ENCODE measurements around the gene SWT1.
"Not testable (repeated sequence)": the region's sequence is repeated elsewhere in the genome, so short reads cannot be mapped to it uniquely, and the experiment has no call there.

SWT1 gene

DNA sequence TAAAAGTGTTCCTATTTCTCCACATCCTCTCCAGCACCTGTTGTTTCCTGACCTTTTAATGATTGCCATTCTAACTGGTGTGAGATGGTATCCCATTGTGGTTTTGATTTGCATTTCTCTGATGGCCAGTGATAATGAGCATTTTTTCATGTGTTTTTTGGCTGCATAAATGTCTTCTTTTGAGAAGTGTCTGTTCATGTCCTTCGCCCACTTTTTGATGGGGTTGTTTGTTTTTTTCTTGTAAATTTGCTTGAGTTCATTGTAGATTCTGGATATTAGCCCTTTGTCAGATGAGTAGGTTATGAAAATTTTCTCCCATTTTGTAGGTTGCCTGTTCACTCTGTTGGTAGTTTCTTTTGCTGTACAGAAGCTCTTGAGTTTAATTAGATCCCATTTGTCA, 95.4 kb downstream of the SWT1 start:
- not testable (repeated sequence) for DNase-seq

DNA sequence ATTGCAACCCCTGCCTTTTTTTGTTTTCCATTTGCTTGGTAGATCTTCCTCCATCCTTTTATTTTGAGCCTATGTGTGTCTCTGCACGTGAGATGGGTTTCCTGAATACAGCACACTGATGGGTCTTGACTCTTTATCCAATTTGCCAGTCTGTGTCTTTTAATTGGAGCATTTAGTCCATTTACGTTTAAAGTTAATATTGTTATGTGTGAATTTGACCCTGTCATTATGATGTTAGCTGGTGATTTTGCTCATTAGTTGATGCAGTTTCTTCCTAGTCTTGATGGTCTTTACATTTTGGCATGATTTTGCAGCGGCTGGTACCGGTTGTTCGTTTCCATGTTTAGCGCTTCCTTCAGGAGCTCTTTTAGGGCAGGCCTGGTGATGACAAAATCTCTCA, 98.6 kb downstream of the SWT1 start:
- not testable (repeated sequence) for DNase-seq

DNA sequence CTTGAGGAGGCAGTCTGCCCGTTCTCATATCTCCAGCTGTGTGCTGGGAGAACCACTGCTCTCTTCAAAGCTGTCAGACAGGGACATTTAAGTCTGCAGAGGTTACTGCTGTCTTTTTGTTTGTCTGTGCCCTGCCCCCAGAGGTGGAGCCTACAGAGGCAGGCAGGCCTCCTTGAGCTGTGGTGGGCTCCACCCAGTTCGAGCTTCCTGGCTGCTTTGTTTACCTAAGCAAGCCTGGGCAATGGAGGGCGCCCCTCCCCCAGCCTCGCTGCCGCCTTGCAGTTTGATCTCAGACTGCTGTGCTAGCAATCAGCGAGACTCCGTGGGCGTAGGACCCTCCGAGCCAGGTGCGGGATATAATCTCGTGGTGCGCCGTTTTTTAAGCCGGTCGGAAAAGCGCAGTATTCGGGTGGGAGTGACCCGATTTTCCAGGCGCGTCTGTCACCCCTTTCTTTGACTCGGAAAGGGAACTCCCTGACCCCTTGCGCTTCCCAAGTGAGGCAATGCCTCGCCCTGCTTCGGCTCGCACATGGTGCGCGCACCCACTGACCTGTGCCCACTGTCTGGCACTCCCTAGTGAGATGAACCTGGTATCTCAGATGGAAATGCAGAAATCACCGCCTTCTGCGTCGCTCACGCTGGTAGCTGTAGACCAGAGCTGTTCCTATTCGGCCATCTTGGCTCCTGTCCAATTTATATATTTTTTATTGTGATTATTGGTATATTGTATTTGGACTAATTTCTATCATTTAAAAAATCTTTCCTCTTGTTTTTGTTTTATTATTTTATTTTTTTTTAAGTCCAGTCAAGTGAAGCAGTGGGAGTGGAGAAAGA, 100.4 kb downstream of the SWT1 start:
- not testable (repeated sequence) for DNase-seq

DNA sequence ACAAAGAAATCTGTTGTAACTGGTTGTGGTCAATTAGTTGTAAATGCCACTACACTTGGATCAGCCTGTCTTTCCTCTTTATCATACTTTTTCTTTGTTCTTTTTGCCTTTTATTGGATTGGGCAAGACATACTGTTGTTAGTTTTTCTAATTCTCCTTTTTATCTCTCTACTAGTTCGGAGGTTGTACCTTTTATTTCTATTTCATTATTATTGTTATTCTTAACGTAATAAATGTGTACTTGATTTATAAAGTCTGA, 100.9 kb downstream of the SWT1 start:
- no peak for DNase-seq

DNA sequence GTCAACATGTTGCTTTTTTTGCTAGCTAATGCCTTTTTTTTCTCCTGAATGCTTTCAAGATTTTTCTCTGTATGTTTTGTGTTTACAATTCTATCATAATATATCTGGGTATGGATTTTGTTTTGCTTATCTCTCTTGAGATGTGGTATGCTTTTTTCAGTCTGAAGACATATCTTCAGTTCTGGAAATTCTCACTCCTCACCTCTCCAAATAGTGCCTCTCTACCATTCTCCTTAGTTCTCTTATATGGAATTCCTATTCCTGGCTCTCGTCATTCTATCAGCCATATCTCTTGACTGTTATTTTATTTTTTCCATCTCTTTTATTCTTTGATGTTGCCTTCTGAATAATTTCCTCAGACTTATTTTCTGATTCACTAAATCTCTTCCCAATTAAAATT, 101.7 kb downstream of the SWT1 start:
- no peak for DNase-seq

DNA sequence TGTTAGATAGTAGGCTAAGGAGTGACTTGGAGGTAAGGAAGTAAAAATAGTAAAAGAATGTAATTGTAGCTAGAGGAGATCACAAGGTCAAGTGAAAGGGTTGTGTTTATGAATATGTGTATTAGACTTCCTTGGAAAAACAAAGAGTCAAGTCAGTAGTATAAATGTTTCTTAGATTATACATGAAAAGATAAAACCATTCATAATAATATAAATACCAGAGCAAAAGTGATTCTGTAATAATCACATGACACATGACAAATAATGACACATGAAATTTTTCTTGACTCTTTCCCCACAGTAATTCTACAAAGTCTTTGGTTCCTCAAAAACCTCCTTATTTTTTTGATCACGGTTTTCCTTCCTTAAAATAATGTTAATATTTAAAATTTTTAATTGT, 103.6 kb downstream of the SWT1 start:
- DNase-seq: no peak

DNA sequence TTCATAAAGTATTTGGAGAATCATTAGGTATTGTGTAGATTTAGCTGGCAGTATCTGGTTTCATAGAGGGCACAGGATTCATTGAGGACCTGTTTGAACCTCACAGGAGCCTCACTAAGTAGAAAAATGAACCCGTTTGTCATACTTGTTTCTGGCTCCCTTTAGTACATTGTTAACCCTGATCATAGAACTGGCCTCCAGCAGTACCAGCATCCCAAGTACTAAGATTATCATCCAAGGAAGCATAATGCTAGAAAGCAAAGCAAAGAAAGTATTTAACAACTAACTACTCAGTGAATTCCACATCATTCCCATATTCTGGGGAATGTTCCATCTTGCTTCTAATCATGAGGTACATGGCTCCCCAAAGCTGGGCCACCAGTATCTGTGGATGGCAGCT, 105.2 kb downstream of the SWT1 start:
- DNase-seq: no peak

DNA sequence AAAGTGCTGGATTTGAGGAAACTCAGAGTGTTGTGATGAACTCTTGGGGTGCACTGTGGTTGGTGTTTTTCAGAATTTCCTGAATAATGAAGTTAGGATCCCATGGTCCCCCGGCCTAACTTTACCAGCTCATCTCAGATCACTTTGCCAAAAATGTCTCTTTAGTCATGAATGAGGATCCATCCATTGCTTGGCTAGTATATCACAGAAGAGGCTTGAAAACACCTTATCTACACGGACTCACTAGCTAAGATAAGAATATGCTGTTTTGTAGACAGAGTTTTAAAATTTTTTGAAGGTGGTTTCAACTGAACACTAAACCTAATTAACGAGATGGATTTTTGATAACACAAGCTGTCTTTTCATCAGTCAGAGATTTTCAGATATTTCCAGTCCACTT, 106.3 kb downstream of the SWT1 start:
- no peak for DNase-seq

DNA sequence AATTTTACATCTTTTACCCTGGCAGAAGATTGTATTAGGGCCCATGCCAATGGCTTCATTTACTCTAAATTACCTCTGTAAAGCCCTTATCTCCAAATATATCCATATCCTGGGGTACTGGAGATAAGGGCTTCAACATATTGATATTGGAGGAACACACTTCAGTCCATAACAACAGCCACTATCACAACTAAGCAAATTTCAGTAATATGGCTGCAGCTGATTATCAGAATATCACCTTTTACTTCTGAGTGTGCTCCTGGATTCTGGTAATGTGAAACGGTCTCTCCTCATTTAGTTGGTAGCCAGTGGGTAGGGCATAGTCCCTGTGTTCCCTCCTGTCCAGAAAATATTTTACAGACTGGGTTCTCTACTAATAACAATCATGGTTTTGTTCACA, 106.8 kb downstream of the SWT1 start:
- no peak for DNase-seq

DNA sequence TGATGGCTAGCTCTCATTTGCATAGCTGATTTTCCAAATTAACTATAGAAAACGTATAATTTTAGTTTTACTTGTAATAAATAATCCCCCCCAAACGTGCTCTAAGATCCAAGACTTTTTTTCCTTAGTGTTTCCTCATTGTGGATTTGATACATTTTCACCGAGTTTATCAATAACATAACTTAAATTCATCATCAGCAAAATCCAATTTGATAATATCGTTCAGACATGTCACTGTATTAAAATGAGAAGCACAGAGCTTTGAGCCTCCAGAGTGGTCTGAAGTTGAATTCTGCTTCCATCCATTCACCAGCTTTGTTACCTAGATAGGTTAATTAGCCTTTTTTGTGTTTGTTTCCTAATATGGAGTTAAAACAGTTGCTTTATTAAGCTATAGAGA, 108.3 kb downstream of the SWT1 start:
- DNase-seq: no peak

DNA sequence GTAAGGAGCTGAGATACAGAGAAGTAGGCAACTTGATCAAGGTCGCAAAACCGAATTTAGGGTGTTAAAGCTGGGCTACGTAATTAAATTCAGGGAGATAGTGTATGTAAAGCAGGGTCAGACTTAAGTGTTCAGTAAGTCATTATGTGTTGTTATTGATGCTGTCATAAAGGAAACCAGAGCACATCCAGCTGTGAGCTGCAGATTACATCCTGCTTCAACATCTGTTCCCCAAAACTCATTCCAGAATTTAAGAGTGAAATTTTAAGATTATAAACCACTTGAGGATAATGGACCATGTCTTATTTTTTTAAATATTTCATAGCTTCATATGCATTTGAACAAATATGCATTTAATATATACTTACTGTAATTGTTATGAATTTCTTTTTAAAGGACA, 110.3 kb downstream of the SWT1 start:
- DNase-seq: no peak

DNA sequence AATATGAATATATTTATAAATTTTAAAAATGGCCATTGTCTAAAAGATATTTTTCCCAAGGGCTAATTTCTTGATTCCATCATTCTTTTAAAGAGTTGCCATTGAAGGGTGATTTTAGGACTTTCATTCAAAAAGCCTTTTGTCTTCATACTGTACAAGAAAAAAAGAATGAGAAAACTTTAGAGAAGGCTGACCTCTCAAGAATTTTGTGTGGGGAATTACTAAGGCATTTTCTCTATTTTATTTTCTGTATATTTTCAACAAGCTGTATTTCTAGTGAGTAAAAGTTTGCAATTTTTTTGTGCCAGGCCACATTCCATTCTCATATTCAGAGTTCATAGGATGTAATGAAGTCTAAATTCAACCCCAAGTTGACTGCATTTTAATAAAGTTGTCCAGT, 110.7 kb downstream of the SWT1 start:
- no peak for DNase-seq

DNA sequence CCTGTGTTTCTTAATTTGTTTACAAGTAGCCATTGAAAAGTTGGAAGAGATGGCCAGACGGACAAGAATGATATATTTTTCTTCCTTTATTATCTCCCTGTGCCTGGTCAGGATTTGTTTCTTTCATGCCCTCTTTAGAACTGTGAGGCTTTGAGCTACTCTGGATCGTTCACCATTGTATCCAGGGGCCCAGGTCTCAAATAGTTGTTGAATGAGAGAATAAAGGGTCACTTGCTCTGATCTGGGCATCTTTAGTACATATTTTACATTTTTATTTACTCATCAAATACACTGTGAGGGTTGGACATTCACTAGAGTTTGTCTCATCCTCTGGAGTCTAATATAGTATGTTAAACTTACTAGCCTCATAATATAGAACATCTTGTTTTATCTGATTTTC, 111.4 kb downstream of the SWT1 start:
- no peak for DNase-seq

DNA sequence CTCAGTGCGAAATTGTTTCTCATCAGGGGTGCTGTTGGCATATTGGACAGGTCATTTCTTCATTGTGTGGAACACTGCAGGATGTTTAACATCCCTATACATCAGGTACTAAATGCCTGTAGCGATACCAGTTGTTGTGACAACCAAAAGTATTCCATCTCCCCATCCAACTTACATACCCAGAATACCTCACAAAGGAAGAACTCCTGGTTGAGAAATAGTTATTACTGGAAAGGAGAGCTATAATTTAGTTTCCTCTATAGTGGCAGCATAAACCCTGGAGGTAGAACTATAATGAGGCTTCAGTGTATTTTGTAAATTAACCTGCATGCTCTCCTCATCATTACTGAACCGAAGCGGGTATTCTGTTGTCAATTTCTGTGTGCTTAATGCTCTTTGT, 115.0 kb downstream of the SWT1 start:
- no peak for DNase-seq

DNA sequence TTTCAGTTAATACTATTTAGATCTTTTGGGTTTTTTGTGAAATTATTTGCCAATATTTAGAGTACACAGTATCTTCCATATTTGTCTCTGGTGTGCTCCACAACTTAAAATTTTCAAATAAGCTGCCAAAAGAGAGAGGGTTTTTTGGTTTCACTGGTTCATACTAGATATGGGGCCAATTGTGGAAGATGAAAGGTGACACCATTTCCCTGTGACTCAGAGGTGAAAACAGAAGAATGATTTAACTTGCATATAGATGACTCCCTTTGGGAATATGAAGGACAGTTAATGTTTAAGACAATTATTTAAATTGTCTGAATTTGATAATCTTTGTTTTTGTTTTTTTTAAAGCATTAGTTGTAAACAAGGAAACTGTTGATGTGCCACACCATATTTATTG, 122.6 kb downstream of the SWT1 start:
- no peak for DNase-seq

DNA sequence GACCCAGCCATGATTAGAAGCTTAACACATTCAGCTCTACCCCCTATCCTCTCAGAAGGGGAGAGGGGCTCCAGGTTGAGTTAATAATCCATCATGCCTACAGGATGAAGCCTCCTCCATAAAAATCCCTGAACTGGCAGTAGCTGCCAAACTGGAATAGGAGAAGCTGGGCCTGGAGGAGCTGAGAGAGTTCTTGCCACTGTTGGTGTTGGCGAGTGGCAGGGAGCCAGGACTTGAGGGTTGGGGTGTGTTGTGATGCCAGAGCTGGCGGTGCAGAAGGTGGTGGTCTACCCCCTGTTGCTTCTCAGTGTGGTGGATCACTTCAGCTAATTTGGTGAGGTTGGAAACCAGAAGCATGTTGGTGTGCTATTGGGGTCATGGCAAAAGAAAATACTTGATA, 123.6 kb downstream of the SWT1 start:
- no peak for DNase-seq

DNA sequence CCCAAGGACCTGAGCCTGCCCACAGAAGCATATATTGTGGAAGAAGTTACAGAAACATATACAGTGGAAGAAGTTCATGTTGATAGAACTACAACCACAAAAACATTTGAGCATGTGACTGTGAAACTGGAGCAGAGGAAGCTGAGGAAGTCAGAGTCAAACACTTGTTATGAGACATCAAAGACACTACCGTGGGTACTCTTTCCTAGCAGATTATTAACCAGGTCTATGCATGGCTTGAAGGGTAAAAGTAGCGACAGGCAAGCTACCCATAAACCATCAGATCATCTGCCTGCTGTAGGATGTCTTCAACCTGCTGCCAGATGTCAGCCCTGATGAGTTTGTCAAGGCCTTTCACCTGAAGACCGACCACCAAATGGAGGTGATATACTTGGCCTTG, 124.3 kb downstream of the SWT1 start:
- peak; percentile 10 to 14 for DNase-seq

DNA sequence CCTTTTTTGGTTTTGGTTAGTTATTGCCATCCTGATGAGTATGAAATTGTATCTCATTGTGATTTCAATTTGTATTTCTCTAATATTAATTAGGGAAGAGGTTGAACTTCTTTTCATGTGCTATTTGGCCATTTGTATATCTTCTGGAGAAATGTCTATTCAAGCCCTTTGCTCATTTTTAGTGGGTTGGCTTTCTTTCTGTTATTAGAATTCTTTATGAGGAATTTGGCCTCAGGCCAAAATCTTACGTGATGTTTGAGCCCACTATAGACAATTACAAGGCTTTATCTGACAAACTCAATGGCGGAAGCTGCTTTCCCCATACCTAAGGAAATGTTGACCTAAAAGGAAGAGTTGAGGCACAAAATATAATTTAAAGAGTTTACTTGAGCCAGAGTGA, 127.1 kb downstream of the SWT1 start:
- no peak for DNase-seq

DNA sequence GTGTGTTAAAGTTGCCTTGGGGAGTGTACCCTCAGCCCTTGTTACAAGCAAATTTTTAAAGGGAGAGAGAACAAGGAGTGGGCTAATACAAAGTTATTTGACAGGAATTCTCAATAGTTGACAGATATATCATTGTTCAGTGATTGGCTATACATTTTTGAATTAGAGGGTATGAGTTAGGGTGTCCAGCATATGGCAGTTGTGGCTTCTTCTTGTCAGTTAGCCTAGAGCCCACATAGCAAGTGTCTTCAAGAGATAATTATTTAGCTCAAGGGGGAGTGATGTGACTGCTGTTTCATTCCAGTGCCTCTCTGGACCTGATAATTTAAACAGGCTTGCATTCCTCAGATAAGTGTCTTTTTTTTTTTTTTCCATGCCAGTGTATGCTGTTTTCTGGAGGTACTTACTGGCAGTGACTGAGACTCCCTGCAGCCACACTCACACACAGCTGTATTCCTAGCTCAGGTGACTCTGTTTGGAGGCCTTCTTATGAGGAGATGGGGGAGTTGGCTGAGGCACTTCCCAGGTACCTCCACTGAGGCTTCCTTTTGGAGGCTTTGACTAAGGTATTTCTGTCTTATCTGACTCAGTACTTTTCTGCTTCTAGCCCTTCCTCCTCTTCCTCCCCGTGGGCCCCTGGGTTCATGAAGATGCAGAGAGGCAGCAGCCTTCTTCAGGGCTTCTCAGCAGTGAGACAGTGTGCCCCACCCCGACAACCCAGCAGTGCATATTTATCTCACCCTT, 127.7 kb downstream of the SWT1 start:
- no peak for DNase-seq

DNA sequence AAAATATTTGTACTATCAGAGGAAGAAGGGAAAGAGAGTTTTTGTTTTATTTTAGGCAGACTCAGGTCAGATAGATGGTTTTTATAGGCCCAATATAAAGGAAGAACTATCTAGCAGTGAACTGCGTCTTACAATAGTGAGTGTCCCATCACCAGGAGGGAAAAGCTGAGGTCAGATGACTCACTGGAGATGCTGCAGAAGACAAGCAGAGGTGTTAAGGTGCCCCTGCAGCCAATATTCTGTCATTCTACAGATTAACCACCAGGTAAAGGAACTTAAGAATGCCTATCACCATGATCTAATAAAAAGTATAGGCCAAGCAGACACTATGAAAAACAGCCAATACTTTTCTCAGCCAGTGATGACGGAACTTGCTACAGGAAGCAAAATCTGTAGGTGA, 130.5 kb downstream of the SWT1 start:
- DNase-seq: no peak

DNA sequence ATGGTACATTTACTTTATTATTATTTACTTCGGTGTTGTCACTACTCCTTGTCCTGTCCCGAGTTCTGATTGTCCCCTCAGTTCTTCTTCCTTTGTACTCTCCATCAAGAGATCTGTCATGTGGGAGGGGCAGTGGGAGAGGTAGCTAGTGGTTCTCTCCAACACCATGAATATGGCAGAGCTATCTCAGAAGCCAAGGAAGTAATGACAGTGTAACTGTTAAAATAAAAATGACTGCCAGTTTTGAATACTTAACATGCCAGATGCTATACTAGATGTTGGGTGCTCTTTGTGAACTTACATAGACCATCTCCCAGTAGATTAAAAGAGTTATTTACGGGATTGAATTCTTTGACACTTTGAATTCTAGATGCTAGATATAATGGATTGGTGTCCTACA, 131.5 kb downstream of the SWT1 start:
- DNase-seq: no peak

DNA sequence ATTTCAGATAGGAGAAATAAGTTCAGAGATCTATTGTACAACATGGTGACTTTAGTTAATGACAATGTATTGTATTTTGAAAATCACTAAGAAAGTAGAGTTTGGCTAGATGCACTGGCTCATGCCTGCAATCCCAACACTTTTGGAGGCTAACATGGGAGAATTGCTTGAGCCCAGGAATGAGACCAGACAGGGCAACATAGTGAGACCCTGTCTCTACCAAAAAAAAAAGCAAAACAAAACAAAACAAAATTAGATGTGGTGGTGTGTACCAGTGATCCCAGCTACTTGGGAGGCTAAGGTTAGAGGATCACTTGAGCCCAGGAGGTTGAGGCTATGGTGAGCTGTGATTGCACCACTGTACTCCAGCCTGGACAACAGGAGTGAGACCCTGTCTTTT, 132.9 kb downstream of the SWT1 start:
- DNase-seq: no peak

DNA sequence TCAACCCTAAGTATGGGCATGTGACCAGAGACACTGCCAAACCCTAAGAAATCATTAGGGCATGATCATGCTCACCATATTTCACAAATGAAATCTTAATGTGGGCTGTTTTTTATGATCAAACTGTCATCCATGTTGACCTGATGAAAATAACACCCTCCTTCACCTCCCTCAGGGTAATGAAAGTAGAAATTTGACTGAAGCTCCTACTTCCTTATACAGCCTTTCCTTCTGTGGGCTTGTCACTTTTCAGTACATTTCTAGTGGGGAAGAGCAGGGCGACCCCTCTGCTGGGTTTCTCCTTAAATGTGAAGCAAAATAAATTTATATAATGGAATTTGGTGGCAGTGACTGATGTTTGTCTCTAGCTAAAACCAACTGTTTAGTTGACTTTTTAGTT, 134.2 kb downstream of the SWT1 start:
- DNase-seq: no peak

DNA sequence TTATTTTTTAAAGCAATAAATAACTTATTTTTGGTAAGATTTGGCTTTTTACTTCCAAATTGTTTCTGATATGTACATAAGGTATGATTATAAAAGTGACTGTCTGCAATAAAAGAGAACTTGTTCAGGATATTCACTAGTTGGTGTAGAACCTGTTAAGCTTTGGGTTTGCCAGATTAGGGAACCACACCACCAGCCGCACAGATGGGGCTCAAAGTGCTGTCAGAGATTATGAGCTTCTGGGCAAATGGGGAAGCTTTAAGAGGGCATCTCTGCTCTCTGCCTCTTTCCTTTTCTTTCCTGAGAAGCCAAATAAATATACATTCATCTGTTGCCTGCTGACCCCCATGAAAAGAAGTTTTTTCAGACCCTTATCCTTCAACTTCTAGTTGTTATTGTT, 134.7 kb downstream of the SWT1 start:
- no peak for DNase-seq

DNA sequence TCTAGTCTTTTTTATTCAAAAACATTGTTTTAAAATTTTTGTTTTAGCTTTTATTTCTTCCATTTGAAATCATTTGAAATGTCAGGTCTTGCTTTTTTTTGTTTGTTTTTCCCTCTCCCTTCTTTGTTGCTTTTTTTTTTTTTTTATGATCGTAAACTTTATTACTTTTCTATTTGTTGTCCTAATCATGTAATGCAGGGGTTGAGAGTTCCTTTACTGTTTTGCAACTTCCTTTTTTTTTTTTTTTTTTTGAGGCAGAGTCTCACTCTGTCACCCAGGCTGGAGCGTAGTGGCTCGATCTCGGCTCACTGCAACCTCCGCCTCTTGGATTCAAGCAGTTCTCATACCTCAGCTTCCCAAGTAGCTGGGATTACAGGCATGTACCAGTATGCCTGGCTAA, 135.3 kb downstream of the SWT1 start:
- DNase-seq: no peak
